HEK293T (cell line): Measurements from ENCODE around the gene IMPACT.

Source experiments
- BHLHE40 ChIP-seq: fragments of 450-650 bp; IDR thresholded peaks from 2 replicates; pipeline ENCODE4 v1.6.1; 2016; ENCODE audit warnings: mild to moderate bottlenecking, moderate library complexity, borderline replicate concordance
- FOXM1 ChIP-seq: fragments of 450-650 bp; IDR thresholded peaks from 2 replicates; pipeline ENCODE4 v1.6.1; 2017; ENCODE audit warnings: mild to moderate bottlenecking, borderline replicate concordance
- HDGF ChIP-seq: fragments of 450-650 bp; IDR thresholded peaks from 2 replicates; pipeline ENCODE4 v1.6.1; 2017; ENCODE audit warnings: antibody characterized with exemption, borderline replicate concordance
- SP1 ChIP-seq: fragments of 450-650 bp; IDR thresholded peaks from 2 replicates; pipeline ENCODE4 v1.6.1; 2017
- ZNF384 ChIP-seq: fragments of 450-650 bp; IDR thresholded peaks from 2 replicates; pipeline ENCODE4 v1.6.1; 2016

DNA sequence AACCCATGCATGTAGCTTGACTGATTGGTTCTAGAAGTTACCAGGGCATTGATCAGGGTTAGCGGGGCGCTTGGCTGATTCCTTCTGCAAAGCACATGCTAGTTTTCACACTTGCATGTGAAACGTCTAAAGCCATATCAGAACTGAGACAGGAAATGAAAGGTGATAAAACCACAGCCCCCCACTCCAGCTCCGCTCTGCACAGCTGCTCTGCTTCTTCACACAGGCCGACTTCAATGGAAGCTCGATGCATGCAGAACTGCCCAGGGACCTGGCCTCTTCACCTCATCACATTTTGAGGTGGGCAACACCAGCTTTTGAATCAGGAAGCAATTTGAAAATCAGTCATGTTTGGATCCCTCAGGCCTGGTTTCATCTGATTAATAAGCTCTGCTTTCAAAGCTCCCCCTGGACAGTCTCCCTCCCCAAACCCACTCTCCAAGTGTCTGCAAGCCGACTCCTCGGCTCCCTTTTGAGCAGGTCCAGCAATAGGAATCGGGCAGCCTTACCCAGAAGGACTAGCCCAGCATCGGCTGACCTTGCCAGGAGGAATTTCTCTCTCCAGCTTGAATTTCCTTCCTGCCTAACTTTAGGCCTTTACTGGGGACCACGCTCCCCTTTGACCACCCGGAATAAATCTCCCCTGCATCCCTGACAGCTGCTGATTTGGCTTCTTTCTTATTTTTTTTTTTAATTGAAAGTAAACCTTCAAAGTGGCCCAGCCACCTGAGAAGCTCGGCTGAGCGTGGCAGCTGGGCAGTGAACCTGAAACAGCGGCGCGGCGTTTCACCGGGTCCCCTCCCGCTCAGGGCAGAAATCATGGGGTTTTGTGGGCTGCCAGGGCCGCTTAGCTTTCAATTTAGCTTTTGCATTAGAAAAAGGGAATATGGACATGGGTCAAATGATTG is 65.7 kb downstream of the IMPACT start:
- no peak for TF ChIP-seq ZNF384
- no peak for TF ChIP-seq BHLHE40
- TF ChIP-seq HDGF = no peak
- no peak for TF ChIP-seq SP1
- TF ChIP-seq FOXM1 = no peak
